KMS-11 (cell line): ENCODE data around the gene KRT75.

Experiments
- H2AFZ ChIP-seq: fragments of 200-600 bp; sonication (generic); 2 replicates; pipeline ENCODE4 v1.6.1; 2016; ENCODE audit warnings: antibody characterized with exemption, mixed run types, low read depth
- H3K27ac ChIP-seq: fragments of 200-600 bp; sonication (generic); 2 replicates; pipeline ENCODE4 v1.6.1; 2016; ENCODE audit warnings: mild to moderate bottlenecking, mixed run types
- H3K27me3 ChIP-seq: fragments of 200-600 bp; sonication (generic); 2 replicates; pipeline ENCODE4 v1.6.1; 2017; ENCODE audit warnings: mild to moderate bottlenecking, low read depth, mixed run types, moderate library complexity; ENCODE audit not compliant: insufficient read depth
- H3K36me3 ChIP-seq: fragments of 200-600 bp; sonication (generic); 2 replicates; pipeline ENCODE4 v1.6.1; 2017; ENCODE audit warnings: mild to moderate bottlenecking, mixed run types; ENCODE audit not compliant: insufficient read depth
- H3K4me1 ChIP-seq: fragments of 200-600 bp; sonication (generic); 2 replicates; pipeline ENCODE4 v1.6.1; 2016; ENCODE audit warnings: mild to moderate bottlenecking, low read depth, mixed run types; ENCODE audit not compliant: poor library complexity, severe bottlenecking
- H3K4me2 ChIP-seq: fragments of 200-600 bp; sonication (generic); 2 replicates; pipeline ENCODE4 v1.7.0; 2016; ENCODE audit warnings: mild to moderate bottlenecking, mixed run types
- H3K4me3 ChIP-seq: fragments of 200-600 bp; sonication (generic); IDR thresholded peaks from 2 replicates; pipeline ENCODE4 v1.6.1; 2017; ENCODE audit warnings: low read depth, low read length, mixed read lengths; ENCODE audit not compliant: insufficient read depth
- H3K79me2 ChIP-seq: fragments of 200-600 bp; sonication (generic); 2 replicates; pipeline ENCODE4 v1.6.1; 2016; ENCODE audit warnings: low read depth, mixed run types; ENCODE audit not compliant: insufficient read depth
- H3K9ac ChIP-seq: fragments of 200-600 bp; sonication (generic); 2 replicates; pipeline ENCODE4 v1.6.1; 2016; ENCODE audit warnings: mild to moderate bottlenecking, mixed run types
- H4K20me1 ChIP-seq: fragments of 200-600 bp; sonication (generic); 2 replicates; pipeline ENCODE4 v1.6.1; 2016; ENCODE audit warnings: mild to moderate bottlenecking, mixed run types; ENCODE audit not compliant: insufficient read depth
- CTCF ChIP-seq: fragments of 200-600 bp; sonication (generic); conservative IDR thresholded peaks from 2 replicates; pipeline ENCODE4 v1.6.1; 2017; ENCODE audit warnings: low read depth, mild to moderate bottlenecking, antibody characterized with exemption, low read length, moderate library complexity, mixed read lengths

Gene KRT75

GRCh38 chr12:52458861-52459260, 24.7 kb upstream of the KRT75 start:
- H3K4me2 ChIP-seq = no peak overlapping the region
- no peaks in the 10 kb centered on the region for H3K36me3 ChIP-seq
- no peak overlapping the region for H3K4me3 ChIP-seq
- no peak overlapping the region for H2AFZ ChIP-seq
- H3K79me2 ChIP-seq = no peaks in the 10 kb centered on the region
- no peaks in the 10 kb centered on the region for H3K4me1 ChIP-seq
- H3K27ac ChIP-seq = no peak overlapping the region
- no peaks in the 10 kb centered on the region for H4K20me1 ChIP-seq
- no peak for TF ChIP-seq CTCF
- no peaks in the 10 kb centered on the region for H3K27me3 ChIP-seq
- H3K9ac ChIP-seq = no peak overlapping the region

DNA sequence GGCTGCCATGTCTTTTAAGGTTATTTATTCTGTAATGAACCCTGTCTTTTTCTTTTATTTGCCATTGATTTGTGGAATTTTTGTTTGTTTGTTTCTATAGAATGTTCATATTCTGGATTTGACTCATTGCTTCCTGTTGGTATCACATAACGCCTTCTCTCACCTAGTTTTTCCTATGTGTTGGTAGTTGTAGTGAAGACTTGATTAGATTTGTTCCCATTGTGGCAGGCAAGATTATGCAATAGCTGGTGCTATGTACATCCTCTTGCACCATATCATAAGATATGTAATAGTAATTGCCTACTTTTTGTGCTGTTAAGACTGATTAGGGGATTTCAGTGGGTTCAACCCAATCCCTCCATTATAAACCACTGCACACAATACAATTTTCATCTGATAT, 21.6 kb upstream of the KRT75 start:
- no peaks in the 10 kb centered on the region for H3K79me2 ChIP-seq
- no peaks in the 10 kb centered on the region for H3K36me3 ChIP-seq
- H3K4me2 ChIP-seq = no peak overlapping the region
- no peak overlapping the region for H3K27ac ChIP-seq
- TF ChIP-seq CTCF = no peak
- no peaks in the 10 kb centered on the region for H3K4me1 ChIP-seq
- H3K27me3 ChIP-seq = 0 out of 2 replicates have a peak, but pooled peaks cover 4% of the 10 kb centered on the region
- no peaks in the 10 kb centered on the region for H4K20me1 ChIP-seq
- no peak overlapping the region for H2AFZ ChIP-seq
- no peak overlapping the region for H3K4me3 ChIP-seq
- no peak overlapping the region for H3K9ac ChIP-seq

GRCh38 chr12:52454411-52455201, 20.4 kb upstream of the KRT75 start:
- H3K4me3 ChIP-seq = no peak overlapping the region
- no peak overlapping the region for H3K9ac ChIP-seq
- H3K4me2 ChIP-seq = no peak overlapping the region

GRCh38 chr12:52452101-52452500, 17.9 kb upstream of the KRT75 start, which contains the start of gene KRT6B:
Gene KRT6B (minus strand): TSS chr12:52452146. CDS start chr12:52452078, 68 bp downstream.
- H3K79me2 ChIP-seq = no peaks in the 10 kb centered on the region

More at GRCh38 chr12:52454411-52455201, 20.4 kb upstream of the KRT75 start:
- H2AFZ ChIP-seq = no peak overlapping the region
- no peak for TF ChIP-seq CTCF
- H3K27me3 ChIP-seq = peaks cover 4% of the 10 kb centered on the region; the same call in 1 of the 2 replicates
- no peaks in the 10 kb centered on the region for H3K79me2 ChIP-seq
- H3K36me3 ChIP-seq = no peaks in the 10 kb centered on the region
- H4K20me1 ChIP-seq = no peaks in the 10 kb centered on the region
- H3K4me1 ChIP-seq = no peaks in the 10 kb centered on the region
- no peak overlapping the region for H3K27ac ChIP-seq

More at GRCh38 chr12:52452101-52452500, 17.9 kb upstream of the KRT75 start, which contains the start of gene KRT6B:
- no peaks in the 10 kb centered on the region for H3K36me3 ChIP-seq
- no peaks in the 10 kb centered on the region for H4K20me1 ChIP-seq
- no peak within 1 kb of the TSS for H3K9ac ChIP-seq
- peaks cover 6% of the 10 kb centered on the region; the same call in 1 of the 2 replicates for H3K27me3 ChIP-seq
- no peak within 1 kb of the TSS for H3K27ac ChIP-seq
- H3K4me3 ChIP-seq = no peak within 1 kb of the TSS
- no peak for TF ChIP-seq CTCF
- no peak within 1 kb of the TSS for H3K4me2 ChIP-seq
- H3K4me1 ChIP-seq = no peaks in the 10 kb centered on the region
- H2AFZ ChIP-seq = no peak within 1 kb of the TSS
